GM19023 (cell line): Measurements from ENCODE around the gene TPI1.

Experiments
- ATAC-seq: cut with Tn5 transposase; IDR thresholded peaks from one replicate; pipeline ENCODE4 v1.9.1; 2021; ENCODE audit warnings: mild to moderate bottlenecking, moderate library complexity; ENCODE audit not compliant: unreplicated experiment

Gene TPI1

DNA sequence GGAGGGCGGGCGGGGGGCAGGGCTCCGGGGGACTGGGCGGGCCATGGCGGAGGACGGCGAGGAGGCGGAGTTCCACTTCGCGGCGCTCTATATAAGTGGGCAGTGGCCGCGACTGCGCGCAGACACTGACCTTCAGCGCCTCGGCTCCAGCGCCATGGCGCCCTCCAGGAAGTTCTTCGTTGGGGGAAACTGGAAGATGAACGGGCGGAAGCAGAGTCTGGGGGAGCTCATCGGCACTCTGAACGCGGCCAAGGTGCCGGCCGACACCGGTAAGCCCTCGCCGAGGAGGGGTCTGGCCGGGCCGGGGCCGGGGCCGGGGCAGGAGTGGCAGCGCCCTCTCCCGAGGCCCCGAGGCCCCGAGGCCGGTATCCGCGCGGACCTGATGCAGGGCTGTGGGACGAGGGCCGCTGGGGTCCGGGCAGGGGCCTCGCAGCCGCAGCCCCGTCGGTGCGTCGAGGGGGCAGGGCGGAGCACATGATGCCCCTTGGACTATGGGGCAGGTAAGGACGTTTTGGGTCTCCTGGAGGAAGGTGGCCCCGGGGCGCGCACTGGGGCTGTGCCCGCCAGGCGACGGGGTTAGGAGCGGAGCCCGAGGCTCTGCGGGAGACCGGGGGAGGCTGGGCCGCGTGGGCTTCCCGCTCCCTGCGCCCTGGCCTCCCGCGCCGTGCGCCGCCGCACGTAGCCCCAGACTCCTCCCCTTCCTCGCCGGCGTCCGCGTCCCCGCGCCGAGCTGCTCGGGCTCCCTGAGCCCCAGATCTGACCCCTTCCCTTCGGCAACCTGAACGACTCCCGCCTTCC lies at the start of gene TPI1:
Gene TPI1, plus strand, starts transcription at position 119 of the 798 bp plus-strand sequence. Its CDS starts 36 bp downstream, at position 155.
- ATAC-seq = peak; percentile 66

DNA sequence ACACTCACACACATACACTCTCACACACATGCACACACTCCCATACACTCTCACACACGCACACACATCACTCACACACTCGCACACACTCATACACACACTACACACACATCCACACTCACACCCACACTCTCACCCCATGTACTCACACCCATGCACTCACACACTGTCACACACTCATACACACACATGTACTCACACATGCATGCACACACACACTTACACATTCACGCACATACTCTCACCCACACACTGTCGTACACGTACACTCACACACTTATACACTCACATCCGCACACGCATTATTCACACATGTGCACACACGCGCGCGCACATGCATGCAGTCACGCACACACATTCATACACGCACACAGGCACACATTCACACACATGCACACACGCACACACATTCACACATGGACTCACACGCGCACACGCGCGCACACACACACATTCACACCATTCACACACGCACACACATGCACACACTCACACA lies 49.6 kb upstream of the TPI1 start:
- ATAC-seq = no peak

- ATAC-seq = no peak
Measured at GRCh38 chr12:6818222-6818621, 49.1 kb upstream of the TPI1 start.

DNA sequence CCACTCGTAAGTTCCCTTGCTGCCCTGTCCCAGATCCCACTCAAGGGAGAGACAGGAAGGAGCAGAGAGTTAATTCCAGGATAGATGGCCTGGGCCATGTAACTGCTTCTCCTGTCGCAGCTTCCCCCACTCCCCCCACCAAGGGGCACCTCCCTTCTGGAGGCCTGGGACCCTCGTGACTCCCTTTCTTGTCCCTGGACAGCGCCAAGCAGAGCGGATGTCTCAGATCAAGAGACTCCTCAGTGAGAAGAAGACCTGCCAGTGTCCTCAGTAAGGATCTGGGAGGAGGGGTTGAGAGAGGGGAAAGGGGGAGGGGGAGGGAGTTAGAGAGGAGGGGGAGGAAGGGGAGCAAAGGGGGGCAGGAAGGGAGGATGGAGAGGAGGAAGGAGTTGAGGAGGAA lies 48.7 kb upstream of the TPI1 start:
- no peak for ATAC-seq

DNA sequence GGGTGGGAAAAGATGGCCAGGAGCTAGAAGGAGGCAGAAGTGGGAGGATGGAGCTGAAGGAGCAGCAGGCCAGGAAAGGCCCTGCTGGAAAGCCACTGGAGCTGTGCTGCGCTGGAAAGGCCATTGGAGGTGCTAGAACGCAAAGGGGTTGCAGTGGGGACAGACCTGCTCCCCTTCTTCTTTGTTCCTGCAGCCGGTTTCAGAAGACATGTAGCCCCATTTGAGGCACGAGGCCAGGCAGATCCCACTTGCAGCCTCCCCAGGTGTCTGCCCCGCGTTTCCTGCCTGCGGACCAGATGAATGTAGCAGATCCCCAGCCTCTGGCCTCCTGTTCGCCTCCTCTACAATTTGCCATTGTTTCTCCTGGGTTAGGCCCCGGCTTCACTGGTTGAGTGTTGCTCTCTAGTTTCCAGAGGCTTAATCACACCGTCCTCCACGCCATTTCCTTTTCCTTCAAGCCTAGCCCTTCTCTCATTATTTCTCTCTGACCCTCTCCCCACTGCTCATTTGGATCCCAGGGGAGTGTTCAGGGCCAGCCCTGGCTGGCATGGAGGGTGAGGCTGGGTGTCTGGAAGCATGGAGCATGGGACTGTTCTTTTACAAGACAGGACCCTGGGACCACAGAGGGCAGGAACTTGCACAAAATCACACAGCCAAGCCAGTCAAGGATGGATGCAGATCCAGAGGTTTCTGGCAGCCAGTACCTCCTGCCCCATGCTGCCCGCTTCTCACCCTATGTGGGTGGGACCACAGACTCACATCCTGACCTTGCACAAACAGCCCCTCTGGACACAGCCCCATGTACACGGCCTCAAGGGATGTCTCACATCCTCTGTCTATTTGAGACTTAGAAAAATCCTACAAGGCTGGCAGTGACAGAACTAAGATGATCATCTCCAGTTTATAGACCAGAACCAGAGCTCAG lies 48.0 kb upstream of the TPI1 start:
- ATAC-seq = no peak

- no peak for ATAC-seq
Measured at GRCh38 chr12:6820166-6820565, 47.2 kb upstream of the TPI1 start.

DNA sequence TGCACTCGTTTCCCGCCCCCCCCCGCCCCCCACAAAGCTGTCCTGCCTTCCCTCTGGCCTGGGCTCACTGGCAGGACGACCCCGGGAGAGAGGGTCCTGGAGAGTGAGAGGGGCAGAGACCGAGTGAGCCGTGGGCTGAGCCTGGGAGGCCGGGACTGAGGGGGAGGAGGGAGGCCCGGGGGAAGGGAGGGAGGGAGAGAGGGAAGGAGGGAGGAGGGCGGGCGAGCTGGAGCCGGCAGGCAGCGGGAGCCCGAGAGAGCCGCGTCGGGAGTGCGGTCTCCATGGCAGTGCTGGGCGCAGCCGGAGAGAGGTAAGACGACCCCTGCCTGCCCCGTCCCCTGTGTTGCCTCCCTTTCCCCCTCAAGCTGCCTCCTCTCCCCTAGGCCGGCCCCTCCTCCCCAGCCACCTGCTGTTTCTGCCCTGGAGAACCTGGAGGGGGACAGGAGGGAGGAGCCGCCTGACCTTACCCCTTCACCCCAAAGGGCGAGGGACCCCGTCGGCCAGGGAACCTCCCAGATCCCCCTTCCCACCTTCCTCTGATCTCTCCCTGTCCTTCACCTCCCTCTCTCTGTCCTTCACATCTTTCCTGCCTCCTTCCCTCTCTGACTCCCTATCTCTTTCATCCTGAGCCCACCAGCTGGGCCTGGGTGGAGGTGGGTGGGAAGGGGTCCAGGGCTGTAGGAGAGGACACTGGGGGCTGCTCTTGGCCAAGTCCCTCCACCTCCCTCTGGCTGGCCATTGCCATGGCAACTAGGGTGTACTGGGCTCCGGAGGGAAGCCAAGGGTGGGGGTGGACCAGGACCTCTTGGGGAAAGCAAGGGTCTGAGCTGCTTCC lies 45.5 kb upstream of the TPI1 start, which contains the start of gene GPR162:
Gene GPR162, plus strand, starts transcription at position 231 of the 835 bp plus-strand sequence. CDS start 2,078 bp downstream, outside the sequence.
- ATAC-seq = no peak

DNA sequence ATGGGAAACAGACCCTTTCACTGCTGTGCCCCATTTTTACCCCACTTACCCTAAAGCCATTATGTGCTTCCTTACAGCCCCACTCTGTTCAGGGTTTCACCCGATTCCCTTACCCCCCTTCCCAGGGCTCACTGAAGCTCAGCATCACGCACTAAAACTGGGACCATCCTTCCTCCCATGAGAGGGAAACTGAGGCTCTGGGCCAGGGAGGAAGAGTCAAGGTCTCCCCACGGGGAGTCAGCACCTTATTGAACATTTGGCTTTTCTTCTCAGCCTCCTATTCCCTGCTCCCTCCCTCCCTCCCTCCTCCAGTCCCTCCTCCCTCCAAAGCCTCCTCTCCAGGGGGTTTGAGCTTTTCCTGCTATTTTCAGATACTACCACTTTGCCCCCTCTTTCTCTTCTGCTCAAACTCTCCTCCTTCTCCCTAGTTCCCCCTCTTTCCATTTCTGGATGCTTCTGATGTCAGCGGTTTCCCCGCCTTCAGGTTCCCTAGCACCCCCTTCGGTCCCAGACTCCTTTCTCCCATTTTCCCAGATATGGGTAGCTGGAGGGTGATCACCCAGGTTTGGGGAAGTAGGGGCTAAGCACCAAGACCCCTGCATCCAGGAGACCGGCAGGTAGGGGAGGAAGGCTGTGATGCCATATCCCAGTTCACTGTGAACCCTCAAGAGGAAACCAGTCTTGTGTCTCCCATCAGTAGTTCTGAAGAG lies 44.8 kb upstream of the TPI1 start:
- ATAC-seq = no peak

DNA sequence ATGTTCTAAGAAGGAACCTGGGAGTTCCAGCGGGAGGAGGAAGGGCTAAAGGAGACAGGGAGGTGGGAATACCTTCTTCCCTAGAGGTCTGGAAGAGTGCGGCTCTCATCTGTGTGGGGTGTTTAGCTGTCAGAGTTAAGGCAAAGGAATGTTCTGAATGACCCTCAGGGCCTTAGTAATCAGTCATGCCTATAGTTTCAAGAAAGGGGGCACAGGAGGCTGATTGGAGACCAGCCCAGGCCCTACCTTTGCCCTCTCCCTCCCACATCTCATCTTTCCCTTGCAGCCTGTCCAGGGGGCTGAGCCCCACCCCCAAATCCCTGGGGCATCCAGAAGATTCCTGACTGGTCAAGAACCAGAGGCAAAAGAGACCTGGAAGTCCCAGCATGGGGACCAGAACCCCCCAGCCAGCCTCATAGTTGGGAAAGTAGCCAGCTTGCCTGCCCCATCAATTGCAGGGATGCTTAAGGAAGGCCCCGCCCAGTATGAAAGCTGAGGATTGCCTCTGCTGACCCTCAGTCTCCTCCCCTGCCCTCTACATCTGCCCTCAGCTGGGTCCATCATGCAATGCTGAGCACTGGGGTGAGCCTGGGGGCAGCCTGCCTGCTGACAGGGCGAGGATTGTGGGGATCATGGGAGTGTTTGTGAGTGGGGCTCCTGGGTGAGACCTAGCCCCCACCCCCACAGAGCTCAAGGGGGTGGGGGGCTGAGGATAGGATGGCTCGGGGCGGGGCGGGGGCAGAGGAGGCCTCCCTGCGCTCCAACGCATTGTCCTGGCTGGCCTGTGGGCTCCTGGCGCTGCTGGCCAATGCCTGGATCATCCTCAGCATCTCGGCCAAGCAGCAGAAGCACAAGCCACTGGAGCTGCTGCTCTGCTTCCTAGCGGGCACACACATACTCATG lies 43.9 kb upstream of the TPI1 start:
- no peak for ATAC-seq

- ATAC-seq = no peak
Measured at GRCh38 chr12:6824085-6824775, 43.1 kb upstream of the TPI1 start.

- ATAC-seq = no peak
Measured at GRCh38 chr12:6824901-6825381, 42.4 kb upstream of the TPI1 start.

- no peak for ATAC-seq
Measured at GRCh38 chr12:6825398-6826124, 41.8 kb upstream of the TPI1 start.

- no peak for ATAC-seq
Measured at GRCh38 chr12:6826125-6826733, 41.1 kb upstream of the TPI1 start.

DNA sequence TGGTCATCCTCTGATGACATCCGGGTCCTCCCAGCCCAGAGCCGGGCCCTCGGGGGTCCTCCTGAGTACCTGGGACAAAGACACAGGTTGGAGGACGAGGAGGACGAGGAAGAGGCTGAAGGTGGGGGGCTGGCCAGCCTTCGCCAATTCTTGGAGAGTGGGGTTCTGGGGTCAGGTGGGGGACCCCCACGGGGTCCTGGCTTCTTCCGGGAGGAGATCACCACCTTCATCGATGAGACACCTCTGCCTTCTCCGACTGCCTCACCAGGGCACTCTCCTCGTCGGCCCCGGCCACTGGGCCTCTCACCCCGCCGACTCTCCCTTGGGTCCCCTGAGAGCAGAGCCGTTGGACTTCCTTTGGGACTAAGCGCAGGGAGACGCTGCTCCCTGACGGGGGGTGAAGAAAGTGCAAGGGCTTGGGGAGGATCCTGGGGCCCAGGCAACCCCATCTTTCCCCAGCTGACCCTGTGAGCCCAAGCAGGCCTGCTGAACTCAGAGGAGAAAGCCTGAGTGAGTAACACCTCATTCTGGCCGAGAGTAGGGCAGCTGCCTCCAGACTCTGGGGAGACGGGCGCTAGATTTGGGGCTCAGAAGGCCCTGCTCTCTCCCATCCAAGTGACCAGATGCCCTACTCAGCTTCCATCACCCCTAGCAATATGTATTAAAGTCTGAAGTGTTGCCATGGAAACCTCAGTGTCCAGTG lies 40.4 kb upstream of the TPI1 start:
- ATAC-seq = no peak

DNA sequence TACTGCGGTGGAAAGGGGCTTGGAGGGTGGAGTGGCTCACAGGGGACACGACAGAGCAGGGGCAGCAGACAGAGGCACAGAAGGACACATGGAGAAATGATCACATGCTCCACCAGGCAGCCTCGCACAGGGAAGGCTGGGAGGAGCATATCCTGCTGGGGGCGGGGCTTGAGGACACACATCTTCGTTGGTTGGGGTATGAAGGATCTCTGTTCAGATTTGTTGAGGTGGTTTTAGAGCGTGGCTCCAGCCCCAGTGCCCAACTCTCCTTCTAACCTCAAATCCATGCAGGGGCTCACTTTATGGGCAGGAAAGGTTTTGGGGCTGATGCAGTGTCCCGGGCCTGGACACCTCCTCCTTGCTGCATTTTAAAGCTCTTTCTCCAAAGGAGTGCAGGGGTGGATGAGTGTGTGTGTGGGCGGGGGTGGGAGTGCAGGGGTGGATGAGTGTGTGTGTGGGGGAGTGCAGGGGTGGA lies 39.9 kb upstream of the TPI1 start:
- no peak for ATAC-seq

DNA sequence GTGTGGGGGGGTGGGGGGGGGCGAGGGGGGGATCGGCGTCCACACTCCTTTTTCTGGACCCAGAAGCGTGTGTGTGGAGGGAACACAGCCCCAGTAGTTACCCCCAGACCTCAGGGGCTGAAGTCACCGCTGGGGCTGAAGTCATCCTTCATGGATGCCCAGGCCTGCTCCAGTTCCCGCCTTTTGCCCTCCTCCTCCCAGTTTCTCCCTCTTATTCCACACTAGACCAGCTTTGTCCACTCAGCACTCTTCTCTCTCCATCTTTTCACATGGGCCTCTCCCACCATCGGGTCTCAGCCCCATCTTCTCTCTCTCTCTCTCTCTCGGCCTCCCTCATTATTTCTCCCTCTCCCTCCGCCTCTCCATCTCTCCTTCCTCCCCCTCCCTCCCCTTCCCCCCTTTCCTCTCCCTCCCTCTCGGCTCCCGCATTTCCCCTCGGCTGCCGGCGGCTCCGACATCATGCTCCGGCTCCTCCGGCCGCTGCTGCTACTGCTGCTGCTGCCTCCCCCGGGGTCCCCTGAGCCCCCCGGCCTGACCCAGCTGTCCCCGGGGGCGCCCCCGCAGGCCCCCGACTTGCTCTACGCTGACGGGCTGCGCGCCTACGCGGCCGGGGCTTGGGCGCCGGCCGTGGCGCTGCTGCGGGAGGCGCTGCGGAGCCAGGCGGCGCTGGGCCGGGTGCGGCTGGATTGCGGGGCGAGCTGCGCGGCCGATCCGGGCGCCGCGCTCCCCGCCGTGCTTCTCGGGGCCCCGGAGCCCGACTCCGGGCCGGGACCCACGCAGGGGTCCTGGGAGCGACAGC lies 39.1 kb upstream of the TPI1 start, which contains the start of gene P3H3:
Gene P3H3, plus strand, starts transcription at position 426 of the 799 bp plus-strand sequence. Its CDS starts 34 bp downstream, at position 460.
- ATAC-seq = no peak
